ENCODE results near the gene NRCAM. TPM values are rescaled to one million over a fixed set of nuclear protein-coding genes. Genes with fewer than 3 reads are reported as not detected.

NRCAM gene
- total and polyA plus RNA-seq, 12 donors: 0.08 to 1.3 (median 0.38) TPM

DNA sequence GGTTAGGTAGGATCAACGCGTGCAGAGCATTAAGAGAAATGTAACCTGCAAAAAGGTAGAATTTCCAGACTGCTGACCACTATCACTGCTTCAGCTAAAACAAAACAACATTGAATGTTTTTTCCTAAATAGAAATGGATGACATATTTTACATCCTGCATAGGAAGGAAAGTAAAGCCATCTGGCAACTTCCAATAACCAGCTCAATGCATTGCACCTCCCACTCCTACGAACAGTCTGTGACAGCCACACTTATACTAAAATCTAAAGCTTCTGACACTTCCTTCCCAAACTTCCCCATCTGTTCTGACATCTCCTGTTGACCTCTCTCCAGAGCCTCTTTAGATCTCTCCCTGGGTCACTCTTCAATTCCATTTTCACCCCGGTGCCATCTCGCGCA is 47.1 kb downstream of the NRCAM start:
- Histone ChIP-seq H3K36me3 (no peaks in the 10 kb centered on the region), H3K4me1 (no peaks in the 10 kb centered on the region), H3K9me3 (no peaks in the 10 kb centered on the region), H3K27me3 (no peaks in the 10 kb centered on the region), H3K4me3 (no peak overlapping the region), H3K27ac (no peak overlapping the region)
- 87% methylated on average over 6 of the region's 6 CpGs for WGBS, 2 donors
- intact Hi-C loops (cut with DNase I): no loop called here
- ATAC-seq: no peak
- DNase-seq: no peak
- TF ChIP-seq, protein P1, sequence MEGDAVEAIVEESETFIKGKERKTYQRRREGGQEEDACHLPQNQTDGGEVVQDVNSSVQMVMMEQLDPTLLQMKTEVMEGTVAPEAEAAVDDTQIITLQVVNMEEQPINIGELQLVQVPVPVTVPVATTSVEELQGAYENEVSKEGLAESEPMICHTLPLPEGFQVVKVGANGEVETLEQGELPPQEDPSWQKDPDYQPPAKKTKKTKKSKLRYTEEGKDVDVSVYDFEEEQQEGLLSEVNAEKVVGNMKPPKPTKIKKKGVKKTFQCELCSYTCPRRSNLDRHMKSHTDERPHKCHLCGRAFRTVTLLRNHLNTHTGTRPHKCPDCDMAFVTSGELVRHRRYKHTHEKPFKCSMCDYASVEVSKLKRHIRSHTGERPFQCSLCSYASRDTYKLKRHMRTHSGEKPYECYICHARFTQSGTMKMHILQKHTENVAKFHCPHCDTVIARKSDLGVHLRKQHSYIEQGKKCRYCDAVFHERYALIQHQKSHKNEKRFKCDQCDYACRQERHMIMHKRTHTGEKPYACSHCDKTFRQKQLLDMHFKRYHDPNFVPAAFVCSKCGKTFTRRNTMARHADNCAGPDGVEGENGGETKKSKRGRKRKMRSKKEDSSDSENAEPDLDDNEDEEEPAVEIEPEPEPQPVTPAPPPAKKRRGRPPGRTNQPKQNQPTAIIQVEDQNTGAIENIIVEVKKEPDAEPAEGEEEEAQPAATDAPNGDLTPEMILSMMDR (IDR thresholded peaks at IDR 0.05): no peak

DNA sequence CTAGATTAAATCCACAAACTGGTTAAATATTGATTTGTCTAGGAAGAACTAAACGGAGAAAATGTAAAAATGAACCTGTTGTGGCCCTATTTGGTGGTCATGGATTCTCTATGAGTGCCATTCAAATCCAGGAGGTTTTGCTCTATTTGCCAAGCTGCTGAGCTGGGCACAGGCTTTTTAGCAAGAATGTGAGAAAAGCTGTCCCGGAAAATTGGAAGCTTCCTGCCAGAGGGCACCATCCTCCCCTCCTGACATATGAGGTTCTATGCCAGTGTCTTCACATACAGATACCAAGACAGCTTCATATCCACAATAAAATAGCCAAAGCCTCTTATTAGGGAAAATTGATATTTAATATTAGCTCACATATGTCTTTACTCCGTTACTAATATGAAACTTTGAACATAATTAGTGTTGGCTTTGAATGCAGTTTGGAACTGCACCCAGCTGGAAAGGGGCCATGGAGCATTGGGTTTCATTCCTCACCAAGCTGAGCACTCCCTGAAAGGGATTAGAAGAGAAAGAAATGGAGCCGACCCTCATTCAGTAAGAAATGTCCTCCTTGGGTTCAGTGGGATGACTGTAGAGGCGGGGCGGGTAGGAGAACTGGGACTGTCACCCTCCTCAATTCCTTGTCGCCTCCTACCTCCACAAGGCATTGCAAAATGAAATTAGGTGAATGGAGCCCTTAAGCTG is 47.8 kb downstream of the NRCAM start:
- 68 to 79% methylated on average over 7 of the region's 7 CpGs for WGBS, 2 donors
- H3K9me3 ChIP-seq: no peaks in the 10 kb centered on the region
- TF ChIP-seq, protein P1 (IDR thresholded peaks at IDR 0.05): no peak

DNA sequence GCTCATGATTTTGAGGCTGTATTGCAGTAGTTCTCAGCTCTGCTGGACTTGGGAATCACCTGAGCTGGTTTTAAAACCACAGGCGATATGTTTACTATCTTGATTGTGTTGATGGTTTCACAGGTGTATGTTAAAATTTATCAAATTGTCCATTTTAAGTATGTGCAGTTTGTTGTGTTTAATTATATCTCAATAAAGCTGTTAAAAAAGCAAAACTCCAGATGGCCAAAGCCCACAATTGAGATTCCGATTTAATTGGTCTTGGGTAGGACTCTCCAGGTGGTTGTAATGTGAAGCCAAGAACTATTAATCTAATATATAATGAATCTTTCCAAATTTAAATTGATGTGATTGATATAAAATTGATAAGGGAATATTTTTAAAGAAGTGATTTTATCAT is 48.6 kb downstream of the NRCAM start:
- Histone ChIP-seq H3K36me3 (no peaks in the 10 kb centered on the region), H3K4me3 (no peak overlapping the region), H3K27ac (no peak overlapping the region), H3K27me3 (no peaks in the 10 kb centered on the region), H3K9me3 (no peaks in the 10 kb centered on the region), H3K4me1 (no peaks in the 10 kb centered on the region)
- intact Hi-C loops (cut with DNase I): no loop called here
- no peak for ATAC-seq
- WGBS, 2 donors: 90 to 95% methylated on average over 2 of the region's 2 CpGs
- no peak for DNase-seq
- TF ChIP-seq, protein P1 (IDR thresholded peaks at IDR 0.05): no peak

More for the DNA sequence above, 47.8 kb downstream of the NRCAM start:
- intact Hi-C loops (cut with DNase I): no loop called here
- Histone ChIP-seq H3K4me1 (no peaks in the 10 kb centered on the region), H3K27me3 (no peaks in the 10 kb centered on the region), H3K4me3 (no peak overlapping the region), H3K27ac (no peak overlapping the region), H3K36me3 (no peaks in the 10 kb centered on the region)
- ATAC-seq (no peak), DNase-seq (no peak)

DNA sequence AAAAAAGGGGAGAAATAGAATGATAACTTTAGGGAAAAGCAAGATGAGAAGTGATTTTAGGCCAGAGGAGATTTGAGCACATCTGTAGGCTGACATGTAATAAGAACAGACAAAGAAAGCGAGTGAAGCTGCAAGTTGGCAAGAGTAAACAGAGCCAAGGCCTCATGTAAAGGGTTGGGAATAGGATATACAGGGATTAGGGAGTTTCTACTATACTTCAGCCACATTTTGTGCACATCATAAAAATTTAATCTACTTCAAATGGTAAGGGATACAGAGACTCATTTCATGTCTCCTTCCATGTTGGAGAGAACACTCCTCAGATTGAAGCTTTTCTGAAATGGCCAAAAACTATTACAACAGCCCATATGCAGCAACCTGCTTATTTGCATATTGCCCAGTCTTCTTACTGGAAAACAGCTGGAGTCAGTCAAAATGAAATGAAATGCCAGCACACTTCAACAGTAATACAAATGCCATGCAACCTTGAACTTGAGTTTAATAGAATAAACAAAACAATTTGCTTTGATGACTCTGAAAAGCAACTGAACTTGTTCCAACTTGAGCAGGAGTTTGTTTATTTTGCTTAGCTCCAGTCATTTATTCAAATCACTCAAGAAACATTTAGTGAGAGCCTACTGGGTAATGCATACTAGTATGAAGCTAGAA is 49.9 kb downstream of the NRCAM start:
- H3K4me3 ChIP-seq: no peak overlapping the region
- TF ChIP-seq, protein P1 (IDR thresholded peaks at IDR 0.05): no peak
- peak in 1 of 8 donors; percentile 31 for ATAC-seq
- DNase-seq: no peak
- intact Hi-C loops (cut with DNase I): no loop called here
- no peaks in the 10 kb centered on the region for H3K27me3 ChIP-seq
- no peaks in the 10 kb centered on the region for H3K4me1 ChIP-seq
- H3K27ac ChIP-seq: no peak overlapping the region
- WGBS, 2 donors: 90 to 100% methylated on average over 1 of the region's 1 CpG
- no peaks in the 10 kb centered on the region for H3K36me3 ChIP-seq
- no peaks in the 10 kb centered on the region for H3K9me3 ChIP-seq
